Stimulated activated CD8-positive, alpha-beta memory T cell treated with anti-CD3 and anti-CD28 coated beads, Interleukin-2, amount 100 ng/mL, for 48 hours (primary cell): ENCODE results near the gene TARBP2.
A peak's percentile ranks its signal among the peaks of the same experiment; 100 is the strongest.
"Not testable (repeated sequence)": the region's sequence is repeated elsewhere in the genome, so short reads cannot be mapped to it uniquely, and the experiment has no call there.

Experiments
- DNase-seq, 2 donors: peaks; one replicate each; pipeline ENCODE4 v3.0.0-alpha.2; 2020; ENCODE audit warnings: low read depth in 2 of 2

Gene TARBP2

DNA sequence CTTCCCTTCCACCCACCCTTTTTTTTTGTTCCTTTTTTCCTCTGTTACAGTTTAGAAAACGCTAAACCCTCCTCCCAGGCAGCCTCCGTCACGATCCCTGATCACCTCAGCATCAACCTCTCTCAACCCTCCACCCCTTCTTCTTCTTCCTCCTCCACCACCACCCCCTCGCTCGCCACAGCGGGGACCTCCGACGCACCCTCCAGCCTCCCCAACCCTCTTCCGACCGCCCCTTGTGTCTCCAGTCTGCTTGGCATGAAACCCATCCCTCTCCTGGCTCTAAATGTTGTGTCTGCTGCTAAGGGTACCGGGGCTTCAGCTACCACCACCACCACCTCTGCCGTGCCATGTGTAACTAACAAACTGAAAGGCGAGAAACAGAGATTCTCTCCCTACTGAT, 26.3 kb upstream of the TARBP2 start:
- no peak for DNase-seq

DNA sequence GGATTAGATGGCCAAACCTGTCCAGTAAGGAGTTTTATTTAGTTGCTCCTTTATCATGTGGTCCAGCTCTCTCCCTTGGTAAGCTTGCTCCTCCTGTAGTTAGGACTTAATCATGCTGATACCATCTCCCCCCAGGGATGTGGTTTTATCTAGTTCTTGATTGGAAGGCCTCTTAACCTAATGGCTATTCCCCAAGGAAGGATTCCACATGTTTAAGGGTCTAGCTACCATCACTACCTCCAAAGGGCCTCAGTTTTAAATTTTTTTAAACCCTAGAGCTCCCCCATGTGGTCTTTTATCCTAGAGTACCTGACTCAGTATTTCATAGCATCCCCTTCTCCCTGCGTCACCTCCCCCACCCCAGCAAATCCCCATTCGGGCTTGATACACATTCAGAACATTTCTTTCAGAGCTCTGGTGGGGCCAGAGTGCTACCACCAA, 24.3 kb upstream of the TARBP2 start:
- DNase-seq = no peak

DNA sequence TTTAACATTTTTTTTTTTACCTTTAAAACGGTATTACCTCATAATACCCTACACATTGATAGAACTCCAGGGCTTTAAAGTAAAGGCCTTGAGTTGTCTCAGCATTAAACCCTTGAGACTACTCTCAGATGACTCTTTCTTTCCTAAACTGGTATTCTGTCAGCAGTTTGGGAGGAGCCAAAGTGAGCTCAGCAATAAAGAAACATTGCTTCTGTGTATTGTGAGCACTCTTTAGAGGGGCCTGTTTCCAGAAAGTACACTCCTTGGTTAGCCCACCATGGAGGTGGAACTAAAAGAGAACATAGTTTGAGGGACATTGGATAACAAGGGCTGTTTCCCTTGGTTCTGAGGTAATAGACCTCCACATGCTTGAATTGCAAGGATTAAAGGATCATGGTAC, 22.2 kb upstream of the TARBP2 start:
- no peak for DNase-seq

GRCh38 chr12:53479331-53479730, 21.8 kb upstream of the TARBP2 start:
- no peak for DNase-seq

- DNase-seq = no peak
Measured at GRCh38 chr12:53480491-53481442, 20.3 kb upstream of the TARBP2 start.

GRCh38 chr12:53481458-53481857, 19.6 kb upstream of the TARBP2 start:
- DNase-seq = not testable (repeated sequence)

GRCh38 chr12:53481939-53482586, 19.0 kb upstream of the TARBP2 start:
- no peak for DNase-seq

DNA sequence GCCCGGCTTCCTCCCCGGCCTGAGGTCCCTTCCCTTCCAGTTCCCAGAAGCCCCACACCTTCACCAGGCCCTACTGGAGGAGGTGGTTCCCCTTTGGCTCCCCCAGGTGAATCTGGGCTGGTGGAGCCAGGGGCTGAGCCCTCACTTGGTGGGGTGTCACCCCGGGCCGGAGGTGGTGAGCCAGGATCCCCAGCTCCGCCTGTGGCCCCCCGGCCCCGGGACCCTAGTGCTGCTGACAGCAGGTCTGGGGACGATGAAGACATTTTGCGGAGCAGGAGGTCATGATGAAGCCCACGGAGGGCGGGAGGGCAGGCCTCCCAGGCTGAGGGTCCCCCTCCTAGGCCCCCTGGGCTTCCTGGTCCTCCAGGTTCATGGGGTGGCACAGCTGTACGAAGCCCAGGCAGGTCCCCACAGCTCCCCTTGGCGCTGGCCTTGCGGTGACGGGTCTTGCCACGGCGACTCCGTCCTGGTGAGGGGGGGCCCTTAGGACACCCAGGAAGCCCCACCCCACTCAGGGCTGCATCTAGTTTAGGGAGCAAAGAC, 18.4 kb upstream of the TARBP2 start:
- no peak for DNase-seq

DNA sequence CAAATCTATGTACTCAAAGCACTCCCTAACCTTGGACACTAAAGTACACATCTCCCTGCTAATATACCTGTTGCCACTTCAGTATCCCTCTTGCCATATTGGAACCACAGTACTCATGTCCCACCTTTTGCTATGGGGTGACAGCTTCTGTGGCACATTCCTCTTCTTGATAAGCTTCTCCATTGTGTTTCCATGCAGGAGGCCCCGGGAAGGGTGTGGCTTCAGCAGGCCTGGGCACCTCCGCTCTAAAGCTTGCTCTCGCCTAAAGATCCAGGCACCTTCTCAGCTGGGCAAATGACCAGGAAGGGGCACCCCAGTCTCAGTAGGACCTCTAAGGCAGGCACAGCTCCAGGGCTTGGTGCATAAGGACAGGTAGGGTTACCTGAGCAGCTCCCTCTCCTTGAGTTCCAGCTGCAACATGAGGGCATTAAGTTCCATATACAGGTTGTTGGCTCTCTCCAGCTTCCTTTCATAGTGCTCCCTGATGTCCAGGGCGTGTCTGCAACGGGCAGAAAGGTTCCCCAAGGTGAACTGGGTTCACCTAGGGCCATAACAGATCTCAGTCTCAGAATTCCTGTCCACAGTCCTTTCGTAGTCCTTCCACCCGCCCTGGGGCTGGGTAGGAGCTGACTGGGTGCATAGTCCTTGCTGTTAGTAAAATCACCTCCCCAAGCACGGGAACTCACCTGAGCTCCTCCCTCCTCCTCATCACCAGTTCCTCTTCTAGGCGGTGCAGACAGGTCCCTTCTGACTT, 17.7 kb upstream of the TARBP2 start:
- DNase-seq = no peak

DNA sequence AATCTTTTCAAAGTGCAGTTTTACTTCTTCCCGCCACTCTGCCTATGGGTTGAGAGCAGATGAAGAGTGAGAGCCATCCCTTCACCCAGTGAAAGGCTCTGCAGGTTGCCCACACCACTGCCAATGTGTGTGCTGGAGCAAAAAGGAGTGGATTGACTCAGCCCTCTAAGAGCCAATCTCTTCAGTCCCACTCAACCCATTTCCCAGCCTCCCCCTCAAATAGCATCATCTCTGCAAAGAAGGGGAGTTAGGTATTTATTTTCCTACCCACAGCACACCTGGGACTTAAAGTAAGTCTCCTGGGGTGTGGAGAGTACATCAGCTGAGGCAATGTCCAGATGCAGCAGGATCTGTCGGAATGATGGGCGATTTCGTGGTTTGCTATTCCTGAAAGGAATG, 17.1 kb upstream of the TARBP2 start:
- no peak for DNase-seq

GRCh38 chr12:53484686-53485575, 16.2 kb upstream of the TARBP2 start:
- DNase-seq = no peak

GRCh38 chr12:53485955-53486735, 14.9 kb upstream of the TARBP2 start:
- DNase-seq = no peak

DNA sequence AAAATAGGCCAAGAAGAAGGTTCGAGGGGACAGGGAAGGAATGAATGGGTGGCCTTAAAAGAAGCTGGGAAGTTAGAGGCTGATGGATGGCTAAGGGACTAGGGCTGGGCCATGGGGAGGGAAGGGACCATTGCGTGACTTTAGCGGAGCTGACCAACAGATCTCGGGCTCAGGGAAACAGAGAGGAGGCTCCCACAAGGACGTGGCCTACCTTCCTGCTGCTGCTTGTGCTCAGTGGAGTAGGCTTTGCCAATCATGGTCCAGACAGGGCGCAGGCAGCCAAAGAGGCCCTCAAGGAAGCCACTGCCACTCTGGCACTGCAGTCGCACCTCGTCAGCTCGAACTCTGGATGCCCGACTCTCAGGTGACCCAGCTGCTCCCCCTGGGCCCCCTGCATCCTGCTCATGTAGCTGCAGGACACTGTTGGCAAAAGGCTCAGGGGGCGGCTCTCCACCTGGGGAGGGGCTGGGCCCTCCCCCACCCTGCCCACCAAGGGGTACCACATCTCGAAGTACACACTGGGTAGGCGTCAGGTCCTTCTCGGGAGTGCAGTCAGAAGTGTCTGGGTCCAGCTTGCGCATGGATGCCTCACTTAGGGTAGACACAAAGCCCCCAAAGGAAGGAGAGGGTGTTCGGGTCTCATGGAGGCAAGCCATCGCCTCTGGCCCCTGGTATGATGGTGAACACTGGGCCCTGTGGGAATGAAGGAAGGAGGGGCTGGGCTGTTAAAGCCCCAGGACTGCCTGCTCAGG, 14.2 kb upstream of the TARBP2 start:
- DNase-seq = no peak

DNA sequence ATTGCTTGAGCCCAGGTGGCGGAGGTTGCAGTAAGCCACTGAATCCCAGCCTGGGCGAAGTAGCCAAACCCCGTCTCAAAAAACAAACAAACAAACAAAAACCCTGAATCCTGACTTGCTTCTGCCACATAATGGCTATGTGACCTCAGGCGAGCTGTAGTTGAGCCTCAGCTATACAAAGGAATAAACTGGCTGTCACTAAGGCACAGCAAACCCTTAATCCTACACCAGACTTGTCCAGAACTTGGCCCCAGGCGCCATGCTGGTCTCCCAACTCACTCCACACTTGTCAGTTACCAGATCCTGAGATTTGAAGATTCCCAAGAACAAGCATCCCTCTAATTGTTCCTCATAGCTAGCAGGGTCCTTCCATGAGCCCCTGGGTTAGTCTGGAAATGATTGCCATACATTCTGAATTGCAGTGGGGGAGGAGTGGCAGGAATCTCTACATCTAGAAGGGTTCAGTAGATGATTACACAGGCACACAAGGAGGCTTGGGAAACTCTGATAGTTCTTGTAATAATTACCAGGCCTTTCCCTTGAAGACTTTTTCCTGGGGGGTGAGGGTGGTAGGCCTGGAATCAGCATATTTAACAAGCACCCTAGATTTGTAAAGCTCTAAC, 11.7 kb upstream of the TARBP2 start:
- DNase-seq = no peak

- no peak for DNase-seq
Measured at GRCh38 chr12:53492188-53492587, 8.9 kb upstream of the TARBP2 start.

- peak; percentile 77 to 82 for DNase-seq
Measured at GRCh38 chr12:53492830-53493609, 8.1 kb upstream of the TARBP2 start.

GRCh38 chr12:53493610-53494391, 7.3 kb upstream of the TARBP2 start:
- DNase-seq = no peak
